ENCODE measurements around the gene SLC6A8. TPM values are rescaled to one million over a fixed set of nuclear protein-coding genes. Genes with fewer than 3 reads are reported as not detected.
A peak's percentile ranks its signal among the peaks of the same experiment; 100 is the strongest.

Gene SLC6A8
- total and polyA plus RNA-seq, 5 donors from 2014 or later = 0.08 to 3.4 (median 0.28) TPM

GRCh38 chrX:153722704-153723350, 35.1 kb downstream of the SLC6A8 start:
- peak overlapping the region; percentile 75 to 94 (median 87) for H3K27ac Mint-ChIP-seq
- no peak for DNase-seq

GRCh38 chrX:153723351-153724251, 35.9 kb downstream of the SLC6A8 start:
- Histone ChIP-seq H3K27me3 (ENCODE audit: control insufficient read depth, insufficient read depth, low read length) (no peaks in the 10 kb centered on the region), H3K4me3 (ENCODE audit: low read depth, low read length) (peak overlapping the region; percentile 64)
- H3K27ac Mint-ChIP-seq = peak overlapping the region; percentile 75 to 94 (median 87)

More at GRCh38 chrX:153722704-153723350, 35.1 kb downstream of the SLC6A8 start:
- Mint-ChIP-seq H3K27me3 (no peaks in the 10 kb centered on the region), H3K36me3 (peaks cover 6% of the 10 kb centered on the region), H3K4me3 (peak overlapping the region; percentile 86 to 94 (median 90)), H3K9me3 (peaks cover 0 to 1% (median 0%) of the 10 kb centered on the region in 7 donors), H3K4me1 (peaks cover 0 to 44% (median 14%) of the 10 kb centered on the region in 4 donors)
- Histone ChIP-seq H3K36me3 (ENCODE audit: control insufficient read depth, insufficient read depth, low read length) (peaks cover 16% of the 10 kb centered on the region), H3K4me1 (ENCODE audit: control insufficient read depth, insufficient read depth, low read length, poor library complexity, severe bottlenecking) (peaks cover 46% of the 10 kb centered on the region), H3K9me3 (ENCODE audit: control insufficient read depth in 2 of 2, low read length in 2 of 2) (no peaks in the 10 kb centered on the region), H3K27me3 (ENCODE audit: control insufficient read depth, insufficient read depth, low read length) (no peaks in the 10 kb centered on the region), H3K4me3 (ENCODE audit: low read depth, low read length) (peak overlapping the region; percentile 64), H3K27ac (ENCODE audit: insufficient read depth, low read length, poor library complexity, severe bottlenecking) (peak overlapping the region; percentile 76)
- no peak for ATAC-seq (ENCODE audit: low read depth in 2 of 2)

GRCh38 chrX:153724252-153725038, 36.7 kb downstream of the SLC6A8 start, which contains the start of the genes ABCD1 and BCAP31:
ABCD1 (plus strand) TSS chrX:153724856; CDS start chrX:153725267, 411 bp downstream.
BCAP31 (minus strand) TSS chrX:153724387; CDS start chrX:153723244, 1,143 bp downstream.
- DNase-seq (peak; percentile 81 to 91 (median 89)), ATAC-seq (ENCODE audit: low read depth in 2 of 2) (peak; percentile 75 to 77)
- H3K27me3 Mint-ChIP-seq = no peaks in the 10 kb centered on the region
- H3K9me3 Mint-ChIP-seq = peaks cover 0 to 1% (median 0%) of the 10 kb centered on the region in 7 donors
- peak within 1 kb of the TSS; percentile 75 to 94 (median 87) for H3K27ac Mint-ChIP-seq
- peaks cover 6% of the 10 kb centered on the region for H3K36me3 Mint-ChIP-seq
- H3K4me1 ChIP-seq (ENCODE audit: control insufficient read depth, insufficient read depth, low read length, poor library complexity, severe bottlenecking) = peaks cover 46% of the 10 kb centered on the region
- H3K27me3 ChIP-seq (ENCODE audit: control insufficient read depth, insufficient read depth, low read length) = no peaks in the 10 kb centered on the region
- peak within 1 kb of the TSS; percentile 76 for H3K27ac ChIP-seq (ENCODE audit: insufficient read depth, low read length, poor library complexity, severe bottlenecking)
- H3K4me1 Mint-ChIP-seq = peaks cover 0 to 38% (median 9%) of the 10 kb centered on the region in 4 donors
- peak within 1 kb of the TSS; percentile 86 to 94 (median 90) for H3K4me3 Mint-ChIP-seq
- H3K36me3 ChIP-seq (ENCODE audit: control insufficient read depth, insufficient read depth, low read length) = peaks cover 13% of the 10 kb centered on the region
- peak within 1 kb of the TSS; percentile 64 for H3K4me3 ChIP-seq (ENCODE audit: low read depth, low read length)
- no peaks in the 10 kb centered on the region for H3K9me3 ChIP-seq (ENCODE audit: control insufficient read depth in 2 of 2, low read length in 2 of 2)

More at GRCh38 chrX:153723351-153724251, 35.9 kb downstream of the SLC6A8 start:
- Mint-ChIP-seq H3K9me3 (peaks cover 0 to 1% (median 0%) of the 10 kb centered on the region in 7 donors), H3K4me3 (peak overlapping the region; percentile 86 to 94 (median 90)), H3K36me3 (peaks cover 6% of the 10 kb centered on the region), H3K4me1 (peaks cover 0 to 43% (median 13%) of the 10 kb centered on the region in 4 donors), H3K27me3 (no peaks in the 10 kb centered on the region)
- DNase-seq = peak; percentile 34 to 60 (median 57)
- Histone ChIP-seq H3K9me3 (ENCODE audit: control insufficient read depth in 2 of 2, low read length in 2 of 2) (no peaks in the 10 kb centered on the region), H3K27ac (ENCODE audit: insufficient read depth, low read length, poor library complexity, severe bottlenecking) (peak overlapping the region; percentile 76), H3K4me1 (ENCODE audit: control insufficient read depth, insufficient read depth, low read length, poor library complexity, severe bottlenecking) (peaks cover 46% of the 10 kb centered on the region), H3K36me3 (ENCODE audit: control insufficient read depth, insufficient read depth, low read length) (peaks cover 16% of the 10 kb centered on the region)
- ATAC-seq (ENCODE audit: low read depth in 2 of 2) = peak; percentile 6 to 13

- peak in 1 of 3 donors; percentile 4 for DNase-seq
- Mint-ChIP-seq H3K4me1 (peaks cover 0 to 39% (median 9%) of the 10 kb centered on the region in 4 donors), H3K27me3 (no peaks in the 10 kb centered on the region), H3K36me3 (peaks cover 6% of the 10 kb centered on the region), H3K4me3 (peak overlapping the region; percentile 51 to 92 (median 74)), H3K9me3 (peaks cover 0 to 1% (median 0%) of the 10 kb centered on the region in 7 donors), H3K27ac (no peak overlapping the region)
- no peak overlapping the region for H3K4me3 ChIP-seq (ENCODE audit: low read depth, low read length)
- H3K27ac ChIP-seq (ENCODE audit: insufficient read depth, low read length, poor library complexity, severe bottlenecking) = peak overlapping the region; percentile 76
- H3K9me3 ChIP-seq (ENCODE audit: control insufficient read depth in 2 of 2, low read length in 2 of 2) = no peaks in the 10 kb centered on the region
- H3K27me3 ChIP-seq (ENCODE audit: control insufficient read depth, insufficient read depth, low read length) = no peaks in the 10 kb centered on the region
- H3K4me1 ChIP-seq (ENCODE audit: control insufficient read depth, insufficient read depth, low read length, poor library complexity, severe bottlenecking) = peaks cover 46% of the 10 kb centered on the region
- no peak for ATAC-seq (ENCODE audit: low read depth in 2 of 2)
- H3K36me3 ChIP-seq (ENCODE audit: control insufficient read depth, insufficient read depth, low read length) = peaks cover 5% of the 10 kb centered on the region
Observed at GRCh38 chrX:153725039-153725831, 37.5 kb downstream of the SLC6A8 start.

- H3K4me3 ChIP-seq (ENCODE audit: low read depth, low read length) = no peak overlapping the region
- H3K4me1 Mint-ChIP-seq = peaks cover 0 to 35% (median 11%) of the 10 kb centered on the region in 4 donors
- ATAC-seq (ENCODE audit: low read depth in 2 of 2) (no peak), DNase-seq (no peak)
- no peak overlapping the region for H3K27ac ChIP-seq (ENCODE audit: insufficient read depth, low read length, poor library complexity, severe bottlenecking)
- no peak overlapping the region for H3K27ac Mint-ChIP-seq
- no peaks in the 10 kb centered on the region for H3K27me3 ChIP-seq (ENCODE audit: control insufficient read depth, insufficient read depth, low read length)
- H3K4me1 ChIP-seq (ENCODE audit: control insufficient read depth, insufficient read depth, low read length, poor library complexity, severe bottlenecking) = peaks cover 46% of the 10 kb centered on the region
- H3K27me3 Mint-ChIP-seq = no peaks in the 10 kb centered on the region
- H3K4me3 Mint-ChIP-seq = peak overlapping the region in 2 of 4 donors; percentile 55 to 60
- peaks cover 6% of the 10 kb centered on the region for H3K36me3 Mint-ChIP-seq
- H3K9me3 ChIP-seq (ENCODE audit: control insufficient read depth in 2 of 2, low read length in 2 of 2) = no peaks in the 10 kb centered on the region
- H3K9me3 Mint-ChIP-seq = no peaks in the 10 kb centered on the region
- H3K36me3 ChIP-seq (ENCODE audit: control insufficient read depth, insufficient read depth, low read length) = peaks cover under 1% of the 10 kb centered on the region
Observed at GRCh38 chrX:153725832-153726285, 38.1 kb downstream of the SLC6A8 start.

GRCh38 chrX:153726286-153727122, 38.8 kb downstream of the SLC6A8 start:
- Histone ChIP-seq H3K9me3 (ENCODE audit: control insufficient read depth in 2 of 2, low read length in 2 of 2) (no peaks in the 10 kb centered on the region), H3K4me1 (ENCODE audit: control insufficient read depth, insufficient read depth, low read length, poor library complexity, severe bottlenecking) (peaks cover 46% of the 10 kb centered on the region), H3K36me3 (ENCODE audit: control insufficient read depth, insufficient read depth, low read length) (no peaks in the 10 kb centered on the region), H3K27me3 (ENCODE audit: control insufficient read depth, insufficient read depth, low read length) (no peaks in the 10 kb centered on the region), H3K4me3 (ENCODE audit: low read depth, low read length) (no peak overlapping the region), H3K27ac (ENCODE audit: insufficient read depth, low read length, poor library complexity, severe bottlenecking) (peak overlapping the region; percentile 14)
- DNase-seq (peak in 2 of 3 donors; percentile 7 to 72), ATAC-seq (ENCODE audit: low read depth in 2 of 2) (no peak)
- Mint-ChIP-seq H3K27ac (no peak overlapping the region), H3K27me3 (no peaks in the 10 kb centered on the region), H3K9me3 (no peaks in the 10 kb centered on the region), H3K36me3 (peaks cover 9% of the 10 kb centered on the region), H3K4me3 (peak overlapping the region; percentile 70 to 91 (median 78)), H3K4me1 (peaks cover under 1 to 37% (median 15%) of the 10 kb centered on the region in 4 donors)
